K562 (cell line): ENCODE data around the gene LTBR. TPM values are rescaled to one million over a fixed set of nuclear protein-coding genes. Genes with fewer than 3 reads are reported as not detected.

ENCODE experiments used
- ARID4B ChIP-seq: sonication (generic); formaldehyde crosslinking; IDR thresholded peaks from 2 replicates; pipeline ENCODE4 v1.8.0; 2022; ENCODE audit warnings: mild to moderate bottlenecking, missing genetic modification reagents
- CEBPB ChIP-seq: fragments of 450-650 bp; IDR thresholded peaks from 2 replicates; pipeline ENCODE4 v1.6.1; 2016; ENCODE audit warnings: missing genetic modification characterization, missing compliant biosample characterization
- ESRRA ChIP-seq: fragments of 450-650 bp; IDR thresholded peaks from 2 replicates; pipeline ENCODE4 v1.6.1; 2014; ENCODE audit warnings: low read depth, mild to moderate bottlenecking, moderate library complexity, borderline replicate concordance
- MTA2 ChIP-seq: fragments of 450-650 bp; IDR thresholded peaks from 2 replicates; pipeline ENCODE4 v1.6.1; 2016; ENCODE audit warnings: low read depth
- NFIC ChIP-seq: fragments of 450-650 bp; IDR thresholded peaks from 2 replicates; pipeline ENCODE4 v1.6.1; 2017; ENCODE audit warnings: mild to moderate bottlenecking, inconsistent platforms
- POLR2AphosphoS5 ChIP-seq: IDR thresholded peaks from 2 replicates; pipeline ENCODE4 v1.6.1; 2011; ENCODE audit warnings: mild to moderate bottlenecking, low read depth, low read length, moderate library complexity; ENCODE audit not compliant: control insufficient read depth, insufficient read depth
- RFX7 ChIP-seq: fragments of 250-450 bp; sonication (Bioruptor Pico); IDR thresholded peaks from 2 replicates; pipeline ENCODE4 v1.5.1; 2021; ENCODE audit warnings: mild to moderate bottlenecking
- SIRT6 ChIP-seq: IDR thresholded peaks from one replicate; pipeline ENCODE4 v1.6.1; 2012; ENCODE audit warnings: low read depth, mild to moderate bottlenecking, control low read depth, inconsistent platforms, low read length, moderate library complexity
- SMAD4 ChIP-seq: fragments of 250-450 bp; sonication (Bioruptor Pico); conservative IDR thresholded peaks from 2 replicates; pipeline ENCODE4 v1.8.0; 2021; ENCODE audit warnings: inconsistent platforms, mild to moderate bottlenecking, moderate library complexity
- TAF7 ChIP-seq: fragments of 450-650 bp; IDR thresholded peaks from 2 replicates; pipeline ENCODE4 v1.6.1; 2016; ENCODE audit warnings: missing genetic modification characterization, missing compliant biosample characterization
- U2AF1 ChIP-seq: fragments of 200-400 bp; formaldehyde crosslinking; optimal IDR thresholded peaks from 2 replicates; pipeline ENCODE3; 2017; ENCODE audit warnings: mild to moderate bottlenecking, low read depth, low read length, moderate library complexity
- ZBTB1 ChIP-seq: sonication (generic); formaldehyde crosslinking; IDR thresholded peaks from 2 replicates; pipeline ENCODE4 v1.8.1; 2023; ENCODE audit warnings: missing genetic modification reagents, low read depth, mild to moderate bottlenecking, borderline replicate concordance
- ZEB2 ChIP-seq: fragments of 450-650 bp; IDR thresholded peaks from 2 replicates; pipeline ENCODE4 v1.6.1; 2016
- ZNF644 ChIP-seq: fragments of 200-800 bp; sonication (Bioruptor generic); IDR thresholded peaks from 2 replicates; pipeline ENCODE4 v1.6.1; 2016; ENCODE audit warnings: low read depth, missing genetic modification characterization, missing compliant biosample characterization
- ZNF717 ChIP-seq: fragments of 250-450 bp; sonication (Bioruptor Pico); IDR thresholded peaks from 2 replicates; pipeline ENCODE4 v1.5.0; 2021
- polyA plus RNA-seq, 8 experiments: library from polyadenylated mRNA; depleted of rRNA in 4 of 8; stranded (reverse) in 5 of 8; unstranded in 3 of 8; fragments of >200 nt; fragmentation: Nextera tagmentation in 2 of 8; fragmentation: Illumina TruSeq in 1 of 8; extraction: Ambion mirVana in 2 of 8; extraction: Trizol in 1 of 8; gene quantifications; 2 replicates each; pipeline versions ENCODE4 v1.2.1 to v1.2.3, GENCODE V29; 2011 to 2014; ENCODE audit warnings: inconsistent platforms in 1 of 8, missing spikeins in 1 of 8
- total RNA-seq, 7 experiments: library from RNA; depleted of rRNA in 6 of 7; stranded (reverse); fragments of >200 nt in 6 of 7; fragmentation: Illumina TruSeq in 2 of 7; extraction: Trizol in 2 of 7; gene quantifications; 2 replicates each; pipeline versions ENCODE4 v1.2.1 to v1.2.3, GENCODE V29; 2011 to 2021; ENCODE audit warnings: low replicate concordance in 1 of 7
- TF ChIP-seq, protein P1 (sequence below): fragments of 450-650 bp; formaldehyde crosslinking; IDR thresholded peaks from 2 replicates; pipeline ENCODE4 v1.4.0; 2020; ENCODE audit warnings: mild to moderate bottlenecking, moderate library complexity
- TF ChIP-seq, protein P2 (sequence below): fragments of 450-650 bp; formaldehyde crosslinking; IDR thresholded peaks from 2 replicates; pipeline ENCODE4 v1.4.0; 2020; ENCODE audit warnings: mild to moderate bottlenecking, moderate library complexity
- TF ChIP-seq, protein P3 (sequence below): fragments of 250-450 bp; sonication (Bioruptor Pico); IDR thresholded peaks from 2 replicates; pipeline ENCODE4 v1.5.0; 2021; ENCODE audit warnings: mild to moderate bottlenecking, borderline replicate concordance

Gene LTBR
- total and polyA plus RNA-seq, 9 of the 15 experiments (the other 6 are each of a cell fraction or from before 2014, with no cell fraction given), result 0.96 to 69.0 (median 35.3) TPM

DNA sequence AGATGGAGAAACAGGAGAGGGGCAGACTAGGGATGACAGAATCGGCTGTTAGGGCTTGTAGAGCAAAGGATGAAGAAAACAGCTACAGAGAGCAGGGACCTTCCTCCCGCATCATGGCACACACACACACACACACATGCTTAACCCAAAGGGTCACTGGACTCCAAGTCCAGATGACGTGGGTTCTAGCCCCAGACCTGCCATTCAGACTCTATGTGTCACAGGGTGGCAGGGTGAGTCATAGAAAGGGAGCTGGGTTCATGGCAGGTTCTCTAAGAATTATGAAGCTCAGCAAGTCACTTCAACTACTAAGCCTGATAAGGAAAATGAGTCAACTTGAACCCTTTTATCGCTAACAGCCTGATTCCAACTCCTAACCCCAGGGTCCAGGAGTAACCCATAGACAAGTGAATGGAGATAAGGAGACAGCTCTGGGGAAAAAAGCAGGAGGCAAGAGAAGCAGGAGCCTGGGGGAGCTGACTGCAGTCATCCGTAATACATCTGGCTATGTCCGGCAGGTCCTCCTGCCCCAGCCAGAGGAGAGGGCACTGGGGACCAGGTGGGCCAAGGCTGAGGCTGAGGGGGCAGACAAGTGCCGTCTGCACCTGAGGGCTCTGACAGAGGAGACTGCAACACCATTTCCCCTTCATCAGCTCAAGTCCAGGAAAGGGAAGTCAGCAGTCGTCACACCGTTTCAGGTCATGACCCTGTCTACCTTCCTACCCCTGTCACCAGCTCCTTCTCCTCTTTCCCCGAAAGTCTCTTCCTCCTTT is 38.5 kb upstream of the LTBR start (continued):
- TF ChIP-seq ARID4B (no peak), MTA2 (peak; percentile 81), ZNF717 (CRISPR knock-in tag) (no peak), ZEB2 (0 out of 2 replicates have a peak, but pooled peaks have one; percentile 49), POLR2AphosphoS5 (peak; percentile 88), CEBPB (tag) (no peak), NFIC (peak; percentile 81), SMAD4 (CRISPR knock-in tag) (peak; percentile 92), ZNF644 (tag) (0 out of 2 replicates have a peak, but pooled peaks have one; percentile 49), SIRT6 (no peak), RFX7 (CRISPR knock-in tag) (no peak), ZBTB1 (CRISPR knock-in tag) (no peak), TAF7 (tag) (no peak), U2AF1 (no peak), ESRRA (peak; percentile 38; the same call in 1 of the 2 replicates)
- TF ChIP-seq, protein P1, sequence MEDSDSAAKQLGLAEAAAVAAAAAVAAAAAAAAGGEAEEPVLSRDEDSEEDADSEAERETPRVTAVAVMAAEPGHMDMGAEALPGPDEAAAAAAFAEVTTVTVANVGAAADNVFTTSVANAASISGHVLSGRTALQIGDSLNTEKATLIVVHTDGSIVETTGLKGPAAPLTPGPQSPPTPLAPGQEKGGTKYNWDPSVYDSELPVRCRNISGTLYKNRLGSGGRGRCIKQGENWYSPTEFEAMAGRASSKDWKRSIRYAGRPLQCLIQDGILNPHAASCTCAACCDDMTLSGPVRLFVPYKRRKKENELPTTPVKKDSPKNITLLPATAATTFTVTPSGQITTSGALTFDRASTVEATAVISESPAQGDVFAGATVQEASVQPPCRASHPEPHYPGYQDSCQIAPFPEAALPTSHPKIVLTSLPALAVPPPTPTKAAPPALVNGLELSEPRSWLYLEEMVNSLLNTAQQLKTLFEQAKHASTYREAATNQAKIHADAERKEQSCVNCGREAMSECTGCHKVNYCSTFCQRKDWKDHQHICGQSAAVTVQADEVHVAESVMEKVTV (CRISPR knock-in tag), result no peak
- TF ChIP-seq, protein P2, sequence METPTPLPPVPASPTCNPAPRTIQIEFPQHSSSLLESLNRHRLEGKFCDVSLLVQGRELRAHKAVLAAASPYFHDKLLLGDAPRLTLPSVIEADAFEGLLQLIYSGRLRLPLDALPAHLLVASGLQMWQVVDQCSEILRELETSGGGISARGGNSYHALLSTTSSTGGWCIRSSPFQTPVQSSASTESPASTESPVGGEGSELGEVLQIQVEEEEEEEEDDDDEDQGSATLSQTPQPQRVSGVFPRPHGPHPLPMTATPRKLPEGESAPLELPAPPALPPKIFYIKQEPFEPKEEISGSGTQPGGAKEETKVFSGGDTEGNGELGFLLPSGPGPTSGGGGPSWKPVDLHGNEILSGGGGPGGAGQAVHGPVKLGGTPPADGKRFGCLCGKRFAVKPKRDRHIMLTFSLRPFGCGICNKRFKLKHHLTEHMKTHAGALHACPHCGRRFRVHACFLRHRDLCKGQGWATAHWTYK (CRISPR knock-in tag), result no peak
- TF ChIP-seq, protein P3, sequence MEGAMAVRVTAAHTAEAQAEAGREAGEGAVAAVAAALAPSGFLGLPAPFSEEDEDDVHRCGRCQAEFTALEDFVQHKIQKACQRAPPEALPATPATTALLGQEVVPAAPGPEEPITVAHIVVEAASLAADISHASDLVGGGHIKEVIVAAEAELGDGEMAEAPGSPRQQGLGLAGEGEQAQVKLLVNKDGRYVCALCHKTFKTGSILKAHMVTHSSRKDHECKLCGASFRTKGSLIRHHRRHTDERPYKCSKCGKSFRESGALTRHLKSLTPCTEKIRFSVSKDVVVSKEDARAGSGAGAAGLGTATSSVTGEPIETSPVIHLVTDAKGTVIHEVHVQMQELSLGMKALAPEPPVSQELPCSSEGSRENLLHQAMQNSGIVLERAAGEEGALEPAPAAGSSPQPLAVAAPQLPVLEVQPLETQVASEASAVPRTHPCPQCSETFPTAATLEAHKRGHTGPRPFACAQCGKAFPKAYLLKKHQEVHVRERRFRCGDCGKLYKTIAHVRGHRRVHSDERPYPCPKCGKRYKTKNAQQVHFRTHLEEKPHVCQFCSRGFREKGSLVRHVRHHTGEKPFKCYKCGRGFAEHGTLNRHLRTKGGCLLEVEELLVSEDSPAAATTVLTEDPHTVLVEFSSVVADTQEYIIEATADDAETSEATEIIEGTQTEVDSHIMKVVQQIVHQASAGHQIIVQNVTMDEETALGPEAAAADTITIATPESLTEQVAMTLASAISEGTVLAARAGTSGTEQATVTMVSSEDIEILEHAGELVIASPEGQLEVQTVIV (CRISPR knock-in tag), result no peak
